ENCODE data around the gene UNC5B.
"Not testable (repeated sequence)": the region's sequence is repeated elsewhere in the genome, so short reads cannot be mapped to it uniquely, and the experiment has no call there.

The UNC5B gene

GRCh38 chr10:71268758-71269157 is 56.4 kb downstream of the UNC5B start:
- no peak for DNase-seq (ENCODE audit: low spot score)

- peak; percentile 73 for DNase-seq (ENCODE audit: low spot score)
These were observed 57.2 kb downstream of the UNC5B start for GRCh38 chr10:71269301-71270288.

DNA sequence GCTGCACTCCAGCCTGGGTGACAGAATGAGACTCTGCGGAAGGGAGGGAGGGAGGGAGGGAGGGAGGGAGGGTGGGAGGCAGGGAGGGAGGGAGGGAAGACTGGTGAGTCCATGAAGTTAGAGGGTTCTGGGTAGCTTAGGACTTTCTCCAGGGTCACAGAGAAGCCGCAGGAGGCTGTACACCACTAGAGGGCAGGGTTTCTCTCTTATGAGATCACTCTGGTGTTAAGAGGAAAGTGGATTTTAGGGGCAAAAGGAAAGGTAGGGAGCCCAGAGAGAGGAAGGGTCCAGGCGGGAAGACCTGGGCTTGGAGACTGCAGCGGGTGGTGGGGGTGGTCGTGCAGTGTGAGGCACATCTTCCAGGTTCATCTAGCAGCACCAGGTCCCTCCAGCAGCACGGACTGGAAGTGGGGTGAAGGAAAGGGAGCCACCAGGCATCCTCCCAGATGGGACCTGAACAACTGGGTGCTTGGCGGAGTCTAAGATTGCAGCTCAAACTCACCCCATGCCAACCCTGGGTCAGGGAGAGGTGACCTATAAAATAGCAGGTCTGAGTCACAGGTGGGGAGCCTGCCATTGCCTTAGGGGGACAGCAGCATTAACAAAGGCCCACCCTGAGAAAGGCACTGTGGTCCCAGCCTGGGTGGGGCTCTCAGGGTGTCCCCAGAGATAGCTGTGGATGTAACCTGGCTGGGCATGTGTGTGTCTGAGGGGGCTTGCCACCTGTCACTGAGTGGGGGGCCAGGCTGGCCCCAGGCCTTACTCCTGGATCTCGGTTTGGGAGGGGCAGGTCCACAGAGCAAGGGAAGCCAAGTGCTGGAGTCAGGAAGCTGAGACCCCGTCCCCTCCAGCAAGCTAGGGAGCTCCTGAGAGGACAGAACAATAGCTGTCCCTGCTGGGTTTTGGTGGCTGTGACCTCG is 58.2 kb downstream of the UNC5B start:
- DNase-seq (ENCODE audit: low spot score) = peak; percentile 79

DNA sequence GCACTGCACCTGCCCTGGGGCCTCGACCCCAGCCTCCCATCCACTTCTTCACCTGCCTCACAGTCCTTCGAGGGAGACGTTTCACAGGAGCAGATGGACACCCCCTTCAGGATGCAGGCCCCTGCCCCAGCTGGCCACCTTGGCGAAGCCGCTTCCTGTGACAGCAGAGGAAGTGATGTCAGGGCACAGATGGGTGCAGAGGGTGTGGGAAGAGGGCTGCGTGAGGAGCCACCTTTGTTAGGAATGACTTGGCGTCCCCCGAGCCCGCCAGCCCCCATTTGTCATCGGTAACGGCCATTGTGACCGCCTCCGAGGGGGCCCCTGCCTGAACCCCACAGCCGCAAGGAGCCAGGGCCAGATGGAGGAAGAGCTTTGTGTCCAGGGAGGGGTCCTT is 59.3 kb downstream of the UNC5B start:
- no peak for DNase-seq (ENCODE audit: low spot score)

DNA sequence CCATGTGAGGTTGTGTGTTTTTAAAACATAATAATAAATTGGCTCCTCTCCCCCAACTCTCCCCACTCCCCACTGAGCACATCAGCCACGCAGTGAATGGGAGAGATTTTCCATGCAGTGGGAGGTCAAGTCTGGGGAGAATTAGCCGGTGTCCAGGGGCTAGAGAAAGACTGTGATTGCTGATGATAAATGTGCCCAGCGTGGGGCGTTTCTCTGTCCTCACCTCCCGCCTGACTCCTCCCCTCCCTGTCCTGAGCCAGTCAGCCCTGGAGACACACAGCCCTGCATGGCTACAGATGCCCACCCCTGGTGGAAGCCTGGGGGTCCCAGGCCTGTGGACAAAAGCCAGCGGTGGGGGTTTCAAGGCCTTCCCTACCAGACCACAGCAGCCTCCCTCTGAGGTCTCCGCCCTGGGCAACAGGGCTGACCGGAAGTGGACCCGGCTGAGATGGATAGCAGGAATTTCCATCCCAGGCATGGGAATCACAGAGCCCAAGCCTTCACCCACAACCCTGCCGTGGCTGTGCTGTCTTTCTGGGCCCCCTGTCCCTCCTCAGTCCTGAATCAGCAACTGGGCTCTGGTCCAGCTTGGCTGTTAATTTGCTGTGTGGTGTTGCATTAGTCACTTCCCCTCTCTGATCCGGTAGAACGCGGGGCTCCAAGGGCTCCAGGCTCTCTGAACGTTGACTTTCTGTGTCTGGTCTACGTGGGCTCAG is 59.8 kb downstream of the UNC5B start:
- DNase-seq (ENCODE audit: low spot score) = no peak

- not testable (repeated sequence) for DNase-seq (ENCODE audit: low spot score)
These were observed 60.6 kb downstream of the UNC5B start for GRCh38 chr10:71272974-71273373.

GRCh38 chr10:71273506-71273905 is 61.1 kb downstream of the UNC5B start:
- DNase-seq (ENCODE audit: low spot score) = no peak

DNA sequence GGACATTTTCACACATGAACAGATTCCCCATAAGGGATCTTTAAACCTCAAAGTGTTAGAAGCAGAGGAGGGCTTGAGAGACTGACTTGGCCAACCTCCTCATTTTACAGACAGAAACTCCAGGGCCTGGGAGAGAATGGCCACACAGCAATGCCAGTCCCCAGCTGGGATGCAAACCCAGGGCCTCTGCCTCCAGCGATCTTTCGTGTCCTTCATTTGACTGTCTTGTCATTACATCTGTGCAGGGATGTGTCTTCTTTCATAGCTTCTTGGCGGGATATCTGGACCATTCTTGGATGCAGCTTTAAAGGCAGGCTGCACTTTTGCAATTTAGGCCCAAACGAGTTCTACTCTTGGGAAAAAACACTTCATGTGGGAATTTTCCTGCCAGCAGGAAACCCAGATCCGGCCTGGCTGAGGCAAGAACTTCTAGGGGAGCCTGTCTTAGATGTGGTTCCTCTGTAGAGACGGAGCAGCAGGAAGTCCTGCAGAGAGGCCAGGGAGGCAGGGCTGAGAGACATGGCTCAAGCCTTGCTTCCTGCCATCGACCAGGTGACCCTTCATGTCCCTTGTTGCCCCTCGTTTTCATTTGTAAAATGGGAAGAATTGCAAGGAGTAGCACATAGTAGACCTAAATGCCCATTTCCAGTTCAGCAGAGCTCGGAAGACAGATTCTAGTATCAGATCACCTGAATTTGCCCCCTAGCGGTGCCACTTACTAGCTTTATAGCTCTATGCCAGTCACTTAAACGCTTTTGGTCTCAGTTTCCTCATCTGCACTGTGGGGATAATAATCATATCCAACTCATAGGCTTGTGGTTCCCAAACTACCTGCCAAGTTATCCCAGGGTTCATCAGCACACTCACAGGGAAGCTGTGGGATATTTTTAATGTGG is 62.8 kb downstream of the UNC5B start:
- no peak for DNase-seq (ENCODE audit: low spot score)

GRCh38 chr10:71276873-71277272 is 64.5 kb downstream of the UNC5B start:
- DNase-seq (ENCODE audit: low spot score) = no peak

DNA sequence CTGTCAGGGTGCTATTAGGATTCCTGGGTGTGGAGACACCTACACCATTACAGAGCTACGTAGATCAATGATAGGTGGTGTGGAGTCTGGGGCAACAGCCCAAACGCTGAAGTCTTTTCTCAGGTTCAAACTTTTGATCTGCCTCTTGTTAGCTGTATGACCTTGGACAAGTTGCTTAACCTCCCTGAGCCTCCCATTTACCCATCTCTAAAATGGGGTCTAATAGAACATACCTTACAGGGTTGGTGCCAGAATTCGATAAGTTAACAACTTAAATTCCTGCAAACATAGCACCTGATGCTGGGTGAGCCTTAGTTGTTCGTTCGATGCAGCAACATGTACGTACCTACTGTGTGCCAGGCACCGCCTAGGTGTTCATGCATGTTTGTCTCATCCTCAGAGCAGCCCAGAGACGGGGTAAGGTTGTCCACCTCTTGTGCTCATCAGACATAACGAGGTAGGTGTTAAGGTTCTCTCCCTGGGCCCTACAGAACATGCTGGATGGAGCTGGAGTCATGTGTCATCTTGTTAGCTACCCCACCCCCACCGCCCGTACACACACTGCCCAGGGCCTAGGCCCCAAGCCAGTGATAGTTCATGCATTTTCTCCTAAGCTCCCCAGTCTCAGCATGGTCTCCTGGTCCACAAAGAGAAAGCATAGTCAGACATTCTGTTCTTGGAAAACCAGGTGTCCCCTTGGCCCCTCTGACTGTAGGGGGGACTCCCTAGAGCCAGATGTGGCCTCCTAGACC is 65.7 kb downstream of the UNC5B start:
- no peak for DNase-seq (ENCODE audit: low spot score)

DNA sequence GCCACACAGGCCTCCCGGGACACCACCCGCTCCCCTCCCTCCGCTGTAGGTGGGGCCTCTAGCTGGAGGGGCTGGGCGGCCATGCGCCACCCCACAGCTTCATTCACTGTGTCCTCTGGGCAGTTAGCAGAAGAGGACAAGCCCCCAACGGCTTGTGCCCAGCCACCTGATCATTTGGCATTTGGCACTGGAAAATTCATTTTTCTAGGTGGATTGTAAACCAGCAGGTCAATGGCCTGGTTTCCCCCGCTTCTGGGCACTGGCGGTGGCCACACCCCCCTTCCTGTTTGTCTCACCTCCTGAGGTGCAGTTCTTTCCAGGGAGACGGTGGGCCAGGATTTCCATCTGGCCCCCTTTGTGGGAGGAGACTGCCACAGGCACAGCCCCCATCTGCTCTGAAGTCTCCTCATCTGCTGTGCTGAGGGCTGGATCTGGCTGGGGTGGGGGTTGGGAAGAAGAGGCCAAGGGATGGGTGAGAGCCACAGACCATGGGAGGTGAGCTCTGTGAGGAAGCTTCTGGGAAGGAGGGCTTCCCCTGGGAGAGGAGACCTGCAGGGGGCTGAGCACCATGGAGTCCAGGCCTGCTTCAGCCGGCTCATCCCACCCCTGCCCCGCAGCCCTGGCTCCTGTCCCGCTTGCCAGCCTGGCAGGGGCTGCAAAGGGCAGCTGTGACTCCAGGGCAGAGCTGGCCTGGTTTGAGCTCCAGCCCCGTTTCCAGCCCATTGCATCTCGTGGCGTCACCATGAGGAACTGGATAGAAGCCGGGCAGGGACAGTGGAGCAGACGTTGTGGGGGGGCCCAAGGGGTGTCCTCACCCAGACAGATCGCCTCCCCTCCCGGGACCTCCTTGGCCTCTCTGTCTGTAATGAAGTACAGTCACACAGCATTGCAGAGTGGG is 66.6 kb downstream of the UNC5B start:
- DNase-seq (ENCODE audit: low spot score) = peak; percentile 55

DNA sequence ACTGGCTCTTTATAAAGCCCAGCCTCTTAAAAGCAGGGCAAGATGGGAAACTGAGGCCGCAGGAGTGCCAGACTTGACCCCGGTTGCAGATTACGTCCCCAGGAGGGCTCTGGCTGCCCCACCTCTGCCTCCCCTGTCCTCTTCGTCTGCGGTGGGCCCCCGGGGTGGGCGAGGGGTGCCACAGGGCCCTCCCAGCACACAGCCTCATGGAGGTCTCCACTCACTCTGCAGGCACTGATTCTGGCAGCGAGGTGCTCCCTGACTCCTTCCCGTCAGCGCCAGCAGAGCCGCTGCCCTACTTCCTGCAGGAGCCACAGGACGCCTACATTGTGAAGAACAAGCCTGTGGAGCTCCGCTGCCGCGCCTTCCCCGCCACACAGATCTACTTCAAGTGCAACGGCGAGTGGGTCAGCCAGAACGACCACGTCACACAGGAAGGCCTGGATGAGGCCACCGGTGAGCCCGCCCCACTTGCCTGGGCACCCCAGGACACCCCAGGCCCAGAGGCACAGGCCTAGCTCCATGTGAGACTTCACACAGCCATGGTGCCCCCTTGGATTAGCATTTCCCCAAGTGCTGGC is 67.3 kb downstream of the UNC5B start:
- DNase-seq (ENCODE audit: low spot score) = no peak

DNA sequence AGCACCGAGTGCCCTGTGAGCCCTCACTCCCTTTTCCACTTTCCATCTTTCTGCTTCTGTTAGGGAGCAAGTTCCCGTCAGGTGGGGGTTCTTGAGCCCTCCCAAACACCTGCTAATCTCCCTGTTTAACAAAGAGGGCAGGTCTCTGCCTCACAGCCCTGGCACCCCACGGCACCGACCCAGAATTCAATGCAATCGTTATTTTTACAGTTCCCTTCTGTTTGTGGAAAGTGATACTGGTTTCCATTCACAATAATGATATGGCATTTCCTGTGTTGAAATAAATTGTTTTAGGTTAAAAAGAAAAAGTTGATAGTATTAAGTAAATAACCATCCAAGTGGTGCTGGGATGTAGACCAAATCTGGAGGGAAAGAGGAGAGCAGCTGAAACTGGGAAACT is 67.8 kb downstream of the UNC5B start:
- no peak for DNase-seq (ENCODE audit: low spot score)

DNA sequence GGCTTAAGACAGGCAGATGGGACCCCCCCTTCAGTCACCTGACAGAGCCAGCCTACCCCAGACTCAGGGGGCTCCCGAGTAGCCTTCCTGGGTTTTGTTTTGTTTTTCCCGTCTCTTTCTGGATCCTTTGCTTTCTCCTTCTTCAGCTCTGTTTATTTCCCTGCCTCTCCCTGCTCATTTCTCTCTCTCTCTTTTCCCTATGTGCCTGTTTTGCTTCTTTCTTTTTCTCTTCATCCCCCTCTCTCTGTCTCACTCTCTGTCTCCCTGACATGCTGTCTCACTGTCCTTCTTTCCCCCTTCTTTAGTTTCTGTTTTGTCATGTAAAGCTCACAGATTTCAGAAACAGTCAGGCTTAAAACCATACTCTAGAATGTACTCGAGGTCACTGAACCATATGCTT is 68.5 kb downstream of the UNC5B start:
- no peak for DNase-seq (ENCODE audit: low spot score)

DNA sequence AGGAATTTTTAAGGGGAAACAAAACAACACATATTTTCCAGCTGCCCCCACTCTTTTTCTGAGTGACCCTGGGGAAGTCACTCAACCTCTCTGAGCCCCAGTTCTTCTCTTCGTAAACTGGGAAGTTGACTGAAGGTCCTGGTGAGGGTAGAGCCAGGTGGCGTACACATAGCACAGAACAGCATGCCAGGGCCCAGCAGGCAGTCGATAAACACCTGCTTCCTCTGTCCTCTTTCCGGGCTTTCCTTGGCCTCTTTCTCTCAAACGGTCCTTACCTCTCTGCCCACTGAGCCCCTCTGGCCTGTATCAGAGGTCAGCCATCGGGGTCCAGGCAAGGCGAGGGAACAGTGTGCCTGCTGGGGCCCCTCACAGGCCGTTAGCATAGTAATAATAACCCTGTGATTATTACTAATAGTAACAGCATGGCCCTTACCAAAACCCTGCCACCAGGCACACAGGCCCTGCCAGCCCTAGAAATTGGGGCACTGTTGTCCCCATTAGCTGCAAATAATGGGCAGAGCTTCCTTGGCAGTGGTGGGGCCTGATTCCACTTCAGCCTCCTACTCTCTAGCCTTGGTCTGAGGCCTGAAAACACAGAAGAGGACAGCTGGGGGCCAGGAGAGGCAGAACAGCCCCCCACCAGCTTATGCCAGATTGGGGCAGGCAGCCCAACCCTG is 69.4 kb downstream of the UNC5B start:
- DNase-seq (ENCODE audit: low spot score) = no peak

- DNase-seq (ENCODE audit: low spot score) = no peak
These were observed 69.9 kb downstream of the UNC5B start for GRCh38 chr10:71282323-71282680.

DNA sequence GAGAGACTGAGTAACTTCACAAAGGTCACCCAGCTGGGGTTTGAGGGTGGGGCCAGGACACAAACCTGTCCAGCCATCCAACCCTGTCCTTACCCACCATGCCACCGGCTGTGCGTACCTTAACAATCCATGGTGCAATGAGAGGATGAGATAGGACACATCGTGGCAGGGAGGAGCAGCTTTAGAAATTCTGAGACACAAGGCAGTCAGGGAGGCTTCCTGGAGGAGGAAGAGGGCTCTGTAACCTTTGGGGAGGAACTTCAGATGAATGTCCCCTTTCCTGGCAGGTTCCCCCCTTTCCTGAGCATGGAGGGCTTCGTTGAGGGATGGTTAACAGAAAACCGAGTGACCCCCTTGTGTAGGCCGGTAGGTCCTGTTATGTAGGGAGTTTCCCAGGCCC is 71.0 kb downstream of the UNC5B start:
- DNase-seq (ENCODE audit: low spot score) = no peak

DNA sequence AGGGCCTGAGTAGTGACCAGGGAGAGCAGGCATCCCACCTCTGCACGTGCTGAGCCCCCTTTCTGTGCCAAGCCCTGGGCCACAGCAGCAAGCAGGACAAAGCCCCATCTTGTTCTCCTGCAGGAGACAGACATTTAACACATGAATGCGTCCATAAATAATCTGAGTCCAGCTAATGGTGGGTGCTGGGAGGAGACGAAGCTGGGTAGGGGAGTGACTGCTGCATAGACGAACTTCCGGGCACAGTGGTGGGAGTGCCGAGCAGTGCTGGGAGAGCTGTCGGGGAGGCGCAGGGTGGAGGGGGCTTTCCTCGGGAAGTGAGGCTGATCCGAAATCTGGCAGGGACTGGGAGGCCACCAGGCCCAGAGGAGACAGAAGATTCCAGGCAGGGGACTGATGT is 71.5 kb downstream of the UNC5B start:
- no peak for DNase-seq (ENCODE audit: low spot score)
